Immature natural killer cell (primary cell): ENCODE data around the gene ZNF630. TPM values are rescaled to one million over a fixed set of nuclear protein-coding genes. Genes with fewer than 3 reads are reported as not detected.
"Not testable (repeated sequence)": the region's sequence is repeated elsewhere in the genome, so short reads cannot be mapped to it uniquely, and the experiment has no call there.

Experiments
- DNase-seq, 3 donors: peaks; one replicate each; pipeline ENCODE4 v3.0.0; 2022; ENCODE audit warnings: mixed read lengths in 1 of 3
- H3K27ac Mint-ChIP-seq, 6 donors: one replicate each; pipeline ENCODE4 v1.8.0; 2020; ENCODE audit warnings: mixed read lengths in 6 of 6, mild to moderate bottlenecking in 5 of 6, inconsistent platforms in 4 of 6, moderate library complexity in 3 of 6
- H3K27me3 Mint-ChIP-seq, 3 donors: one replicate each; pipeline ENCODE4 v1.8.0; 2020 to 2021; ENCODE audit warnings: low read depth in 3 of 3, mild to moderate bottlenecking in 3 of 3, mixed read lengths in 3 of 3, moderate library complexity in 3 of 3, inconsistent platforms in 1 of 3
- H3K36me3 Mint-ChIP-seq, 3 donors: one replicate each; pipeline ENCODE4 v1.8.0; 2020; ENCODE audit warnings: mixed read lengths in 3 of 3, inconsistent platforms in 2 of 3, mild to moderate bottlenecking in 2 of 3
- H3K4me1 Mint-ChIP-seq, 2 donors: one replicate each; pipeline ENCODE4 v1.8.0; 2020; ENCODE audit warnings: inconsistent platforms in 2 of 2, mild to moderate bottlenecking in 2 of 2, mixed read lengths in 2 of 2, moderate library complexity in 1 of 2
- H3K4me3 Mint-ChIP-seq, 5 donors: one replicate each; pipeline ENCODE4 v1.8.0; 2020; ENCODE audit warnings: mild to moderate bottlenecking in 5 of 5, mixed read lengths in 5 of 5, inconsistent platforms in 3 of 5, moderate library complexity in 3 of 5
- H3K9me3 Mint-ChIP-seq, 6 donors: one replicate each; pipeline ENCODE4 v1.8.0; 2020; ENCODE audit warnings: mild to moderate bottlenecking in 6 of 6, mixed read lengths in 6 of 6, inconsistent platforms in 4 of 6, moderate library complexity in 3 of 6
- polyA plus RNA-seq, 3 donors: library from polyadenylated mRNA; unstranded; fragments of 300-500 nt; fragmentation: Illumina TruSeq; gene quantifications; one replicate each; pipeline ENCODE4 v1.2.3, GENCODE V29; 2021

ZNF630 gene
- polyA plus RNA-seq, 3 donors from 2014 or later: 1.1 to 2.2 (median 2.0) TPM

GRCh38 chrX:48059296-48059639 lies 12.2 kb downstream of the ZNF630 start:
- peaks cover 34 to 44% (median 41%) of the 10 kb centered on the region in 3 donors for H3K36me3 Mint-ChIP-seq
- H3K27ac Mint-ChIP-seq: no peak overlapping the region

DNA sequence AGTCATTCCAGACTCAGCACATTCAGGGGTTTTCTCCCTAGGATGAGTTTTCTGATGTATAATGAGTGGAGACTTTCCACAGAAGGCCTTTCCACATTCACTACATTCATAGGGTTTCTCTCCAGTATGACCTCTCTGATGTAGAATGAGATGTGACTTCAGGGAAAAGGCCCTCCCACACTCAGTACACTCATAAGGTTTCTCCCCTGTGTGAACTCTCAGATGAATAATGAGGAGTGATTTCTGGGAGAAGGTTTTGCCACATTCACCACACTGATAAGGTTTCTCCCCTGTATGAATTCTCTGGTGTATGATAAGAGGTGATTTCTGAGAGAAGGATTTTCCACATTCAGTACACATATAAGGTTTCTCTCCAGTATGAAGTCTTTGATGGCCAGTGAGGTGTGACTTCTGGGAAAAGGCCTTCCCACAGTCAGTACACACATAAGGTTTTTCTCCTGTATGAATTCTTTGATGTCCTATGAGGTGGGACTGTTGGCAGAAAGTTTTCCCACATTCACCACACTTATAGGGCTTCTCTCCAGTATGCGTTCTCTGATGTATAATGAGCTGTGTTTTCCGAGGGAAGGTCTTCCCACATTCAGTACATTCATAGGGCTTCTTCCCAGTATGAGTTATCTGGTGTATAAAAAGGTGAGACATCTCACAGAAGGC lies 12.7 kb downstream of the ZNF630 start:
- no peak overlapping the region for H3K4me3 Mint-ChIP-seq
- peaks cover 34 to 44% (median 41%) of the 10 kb centered on the region in 3 donors for H3K36me3 Mint-ChIP-seq
- peaks cover 0 to 3% (median 0%) of the 10 kb centered on the region in 3 donors for H3K27me3 Mint-ChIP-seq
- DNase-seq: no peak
- peaks cover 5 to 10% of the 10 kb centered on the region in 2 donors for H3K4me1 Mint-ChIP-seq
- no peak overlapping the region for H3K27ac Mint-ChIP-seq
- H3K9me3 Mint-ChIP-seq: peaks cover 10 to 20% (median 12%) of the 10 kb centered on the region in 6 donors

More at GRCh38 chrX:48059296-48059639, 12.2 kb downstream of the ZNF630 start:
- no peak for DNase-seq
- peaks cover 0 to 3% (median 0%) of the 10 kb centered on the region in 3 donors for H3K27me3 Mint-ChIP-seq
- peaks cover 10 to 20% (median 12%) of the 10 kb centered on the region in 6 donors for H3K9me3 Mint-ChIP-seq
- H3K4me1 Mint-ChIP-seq: peaks cover 5 to 10% of the 10 kb centered on the region in 2 donors
- H3K4me3 Mint-ChIP-seq: no peak overlapping the region

DNA sequence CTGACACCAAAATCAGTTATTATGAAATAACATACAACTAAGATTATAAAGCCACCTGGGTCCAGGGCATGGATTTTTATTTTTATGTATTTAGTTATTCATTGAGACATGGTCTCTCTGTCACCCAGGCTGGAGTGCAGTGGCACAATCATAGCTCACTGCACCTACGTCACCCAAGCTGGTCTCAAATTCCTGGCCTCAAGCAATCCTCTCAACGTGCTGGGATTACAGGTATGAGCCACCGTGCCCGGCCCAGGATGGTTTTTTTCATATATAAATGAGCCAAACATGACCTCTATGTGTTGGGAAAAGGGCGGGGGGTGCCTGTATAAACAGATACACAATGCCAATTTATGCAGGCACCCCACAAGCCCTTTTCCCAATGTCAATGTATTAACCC lies 24.6 kb downstream of the ZNF630 start:
- H3K27me3 Mint-ChIP-seq: peaks cover 0 to 5% (median 1%) of the 10 kb centered on the region in 3 donors
- H3K9me3 Mint-ChIP-seq: no peaks in the 10 kb centered on the region
- no peaks in the 10 kb centered on the region for H3K4me1 Mint-ChIP-seq

GRCh38 chrX:48045410-48046311 lies 25.8 kb downstream of the ZNF630 start:
- Mint-ChIP-seq H3K27me3 (peaks cover 1 to 2% (median 2%) of the 10 kb centered on the region in 3 donors), H3K4me1 (no peaks in the 10 kb centered on the region), H3K27ac (no peak overlapping the region), H3K36me3 (peaks cover 0 to 6% (median 0%) of the 10 kb centered on the region in 3 donors), H3K9me3 (no peaks in the 10 kb centered on the region), H3K4me3 (no peak overlapping the region)
- no peak for DNase-seq

More for the DNA sequence above, 24.6 kb downstream of the ZNF630 start:
- DNase-seq: no peak
- Mint-ChIP-seq H3K4me3 (no peak overlapping the region), H3K27ac (no peak overlapping the region), H3K36me3 (peaks cover 0 to 6% (median 0%) of the 10 kb centered on the region in 3 donors)

- H3K4me1 Mint-ChIP-seq: no peaks in the 10 kb centered on the region
- no peak overlapping the region for H3K4me3 Mint-ChIP-seq
- H3K27ac Mint-ChIP-seq: no peak overlapping the region
- DNase-seq: no peak
- peaks cover 0 to 6% (median 0%) of the 10 kb centered on the region in 3 donors for H3K36me3 Mint-ChIP-seq
- H3K9me3 Mint-ChIP-seq: no peaks in the 10 kb centered on the region
- H3K27me3 Mint-ChIP-seq: peaks cover 1 to 2% (median 2%) of the 10 kb centered on the region in 3 donors
Measured at GRCh38 chrX:48043056-48043455, 28.4 kb downstream of the ZNF630 start.

GRCh38 chrX:48035891-48036290 lies 35.5 kb downstream of the ZNF630 start:
- Mint-ChIP-seq H3K27me3 (peaks cover 0 to 2% (median 0%) of the 10 kb centered on the region in 3 donors), H3K9me3 (no peaks in the 10 kb centered on the region), H3K4me1 (no peaks in the 10 kb centered on the region), H3K36me3 (no peaks in the 10 kb centered on the region), H3K27ac (no peak overlapping the region), H3K4me3 (no peak overlapping the region)
- DNase-seq: no peak

GRCh38 chrX:48030641-48031173 lies 40.7 kb downstream of the ZNF630 start:
- not testable (repeated sequence) for H3K27ac Mint-ChIP-seq, H3K36me3 Mint-ChIP-seq, DNase-seq, H3K27me3 Mint-ChIP-seq, H3K4me1 Mint-ChIP-seq, H3K4me3 Mint-ChIP-seq, H3K9me3 Mint-ChIP-seq

- Mint-ChIP-seq H3K4me3 (no peak overlapping the region), H3K9me3 (no peaks in the 10 kb centered on the region), H3K4me1 (peaks cover 2 to 5% of the 10 kb centered on the region in 2 donors), H3K27me3 (peaks cover 0 to 2% (median 2%) of the 10 kb centered on the region in 3 donors), H3K27ac (no peak overlapping the region), H3K36me3 (no peaks in the 10 kb centered on the region)
- no peak for DNase-seq
Measured at GRCh38 chrX:48030237-48030636, 41.2 kb downstream of the ZNF630 start.

GRCh38 chrX:48028091-48028490 lies 43.3 kb downstream of the ZNF630 start:
- DNase-seq: no peak
- Mint-ChIP-seq H3K27me3 (peaks cover 0 to 2% (median 0%) of the 10 kb centered on the region in 3 donors), H3K4me3 (no peak overlapping the region), H3K36me3 (no peaks in the 10 kb centered on the region), H3K4me1 (peaks cover 2 to 5% of the 10 kb centered on the region in 2 donors), H3K9me3 (no peaks in the 10 kb centered on the region), H3K27ac (no peak overlapping the region)

DNA sequence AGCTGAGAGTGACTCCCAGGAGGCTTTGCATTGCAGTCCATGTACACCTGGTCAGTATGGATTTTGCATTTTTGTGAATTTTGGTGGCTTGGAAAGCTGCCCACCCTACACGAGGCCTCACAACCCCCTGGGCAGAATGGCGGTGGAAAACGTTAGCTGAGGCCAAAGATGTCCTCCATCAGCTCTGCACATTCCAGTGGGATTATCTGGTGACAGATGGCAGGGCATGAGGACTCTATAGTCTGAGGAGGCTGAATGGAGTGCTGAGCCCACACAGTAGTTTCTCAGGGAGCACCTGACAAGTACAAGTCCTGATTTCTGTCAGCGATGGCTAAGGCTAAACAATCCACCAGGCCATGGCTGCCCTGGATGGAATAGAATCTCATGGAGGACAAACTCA lies 43.9 kb downstream of the ZNF630 start:
- not testable (repeated sequence) for H3K4me1 Mint-ChIP-seq, H3K4me3 Mint-ChIP-seq, H3K27ac Mint-ChIP-seq, H3K27me3 Mint-ChIP-seq, H3K36me3 Mint-ChIP-seq, H3K9me3 Mint-ChIP-seq, DNase-seq

GRCh38 chrX:48025561-48025960 lies 45.9 kb downstream of the ZNF630 start:
- Mint-ChIP-seq H3K9me3 (no peaks in the 10 kb centered on the region), H3K36me3 (no peaks in the 10 kb centered on the region), H3K4me1 (peaks cover 8 to 19% of the 10 kb centered on the region in 2 donors), H3K27me3 (peaks cover 1 to 7% (median 6%) of the 10 kb centered on the region in 3 donors), H3K27ac (no peak overlapping the region), H3K4me3 (no peak overlapping the region)
- peak; percentile 32 to 46 (median 42) for DNase-seq

DNA sequence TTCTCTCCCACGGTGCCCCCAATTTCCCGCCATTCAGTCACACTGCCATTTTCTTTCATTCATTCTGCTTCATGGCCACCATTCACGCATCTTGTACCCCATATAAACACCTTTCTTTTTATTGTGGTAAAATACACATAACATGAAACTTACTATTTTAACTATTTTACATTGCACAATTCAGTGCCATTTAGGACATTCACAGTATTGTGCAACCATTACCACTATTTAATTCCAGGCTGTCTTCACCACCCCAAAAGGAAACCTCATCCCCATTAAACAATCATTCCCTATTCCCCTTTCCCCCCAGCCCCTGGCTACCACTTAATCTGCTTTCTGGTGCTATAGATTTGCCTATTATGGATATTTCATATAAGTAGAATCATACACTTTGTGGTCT lies 48.7 kb downstream of the ZNF630 start:
- Mint-ChIP-seq H3K36me3 (no peaks in the 10 kb centered on the region), H3K27me3 (peaks cover 1 to 7% (median 5%) of the 10 kb centered on the region in 3 donors), H3K9me3 (no peaks in the 10 kb centered on the region), H3K4me3 (peak overlapping the region in 4 of 5 donors; percentile 6 to 51 (median 47)), H3K4me1 (peaks cover 10 to 22% of the 10 kb centered on the region in 2 donors), H3K27ac (peak overlapping the region in 1 of 6 donors; percentile 53)
- DNase-seq: no peak

DNA sequence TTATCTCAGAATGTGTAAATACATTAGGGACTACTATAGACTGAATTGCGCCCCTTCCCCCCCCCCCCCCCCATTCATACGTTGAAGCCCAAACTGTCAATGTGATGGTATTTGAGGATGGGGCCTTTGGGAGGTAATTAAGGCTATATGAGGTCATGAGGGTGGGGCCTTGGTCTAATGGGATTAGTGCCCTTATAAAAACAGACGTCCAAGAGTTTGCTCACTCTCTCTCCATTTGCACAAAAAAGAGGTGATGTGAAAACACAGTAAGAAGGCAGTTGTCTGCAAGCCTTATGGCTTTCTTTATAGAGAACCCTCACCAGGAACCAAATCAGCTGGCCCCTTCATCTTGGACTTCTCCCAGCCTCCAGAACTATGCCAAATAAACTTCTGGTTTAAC lies 49.3 kb downstream of the ZNF630 start:
- no peak for DNase-seq
- H3K4me3 Mint-ChIP-seq: peak overlapping the region in 4 of 5 donors; percentile 85 to 97 (median 92)
- no peaks in the 10 kb centered on the region for H3K9me3 Mint-ChIP-seq
- H3K27me3 Mint-ChIP-seq: peaks cover 1 to 7% (median 5%) of the 10 kb centered on the region in 3 donors
- peaks cover 10 to 22% of the 10 kb centered on the region in 2 donors for H3K4me1 Mint-ChIP-seq
- no peaks in the 10 kb centered on the region for H3K36me3 Mint-ChIP-seq
- peak overlapping the region in 1 of 6 donors; percentile 97 for H3K27ac Mint-ChIP-seq
